Loucy (cell line): ENCODE results near the gene EGFLAM.

Experiments
- EZH2phosphoT487 ChIP-seq: fragments of 200-600 bp; IDR thresholded peaks from 2 replicates; pipeline ENCODE4 v1.6.1; 2018; ENCODE audit warnings: antibody characterized with exemption, mild to moderate bottlenecking, moderate library complexity, borderline replicate concordance
- TF ChIP-seq, protein P1 (sequence below): fragments of 200-600 bp; sonication (generic); conservative IDR thresholded peaks from 2 replicates; pipeline ENCODE4 v1.5.1; 2014; ENCODE audit warnings: mild to moderate bottlenecking, antibody characterized with exemption, low read length

DNA sequence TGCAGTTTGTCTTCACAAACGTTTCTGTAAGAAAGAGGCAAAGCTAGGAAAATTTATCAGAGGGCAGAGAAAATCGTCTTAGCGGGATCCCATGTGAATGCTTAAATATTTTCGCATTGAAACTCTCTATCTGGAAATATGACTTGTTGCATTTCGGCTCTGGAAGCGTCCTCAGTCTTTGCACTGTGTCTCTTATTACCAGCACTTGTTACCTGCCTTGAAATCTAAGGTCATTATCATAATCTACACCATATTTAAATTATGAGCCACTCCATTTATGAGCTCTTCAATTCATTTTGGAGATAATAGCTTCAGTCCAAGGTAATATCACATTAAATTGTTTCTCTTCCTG lies 1.4 kb downstream of the EGFLAM start:
- no peak for TF ChIP-seq EZH2phosphoT487
- TF ChIP-seq, protein P1, sequence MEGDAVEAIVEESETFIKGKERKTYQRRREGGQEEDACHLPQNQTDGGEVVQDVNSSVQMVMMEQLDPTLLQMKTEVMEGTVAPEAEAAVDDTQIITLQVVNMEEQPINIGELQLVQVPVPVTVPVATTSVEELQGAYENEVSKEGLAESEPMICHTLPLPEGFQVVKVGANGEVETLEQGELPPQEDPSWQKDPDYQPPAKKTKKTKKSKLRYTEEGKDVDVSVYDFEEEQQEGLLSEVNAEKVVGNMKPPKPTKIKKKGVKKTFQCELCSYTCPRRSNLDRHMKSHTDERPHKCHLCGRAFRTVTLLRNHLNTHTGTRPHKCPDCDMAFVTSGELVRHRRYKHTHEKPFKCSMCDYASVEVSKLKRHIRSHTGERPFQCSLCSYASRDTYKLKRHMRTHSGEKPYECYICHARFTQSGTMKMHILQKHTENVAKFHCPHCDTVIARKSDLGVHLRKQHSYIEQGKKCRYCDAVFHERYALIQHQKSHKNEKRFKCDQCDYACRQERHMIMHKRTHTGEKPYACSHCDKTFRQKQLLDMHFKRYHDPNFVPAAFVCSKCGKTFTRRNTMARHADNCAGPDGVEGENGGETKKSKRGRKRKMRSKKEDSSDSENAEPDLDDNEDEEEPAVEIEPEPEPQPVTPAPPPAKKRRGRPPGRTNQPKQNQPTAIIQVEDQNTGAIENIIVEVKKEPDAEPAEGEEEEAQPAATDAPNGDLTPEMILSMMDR, result no peak
